ELR (cell line): ENCODE results near the gene SGCD.

Experiments used
- DNase-seq: peaks from one replicate; pipeline ENCODE4 v3.0.0-alpha.2; 2015; ENCODE audit warnings: low read depth

Gene SGCD

GRCh38 chr5:156401804-156402203, 74.8 kb downstream of the SGCD start:
- no peak for DNase-seq

GRCh38 chr5:156402387-156402921, 75.5 kb downstream of the SGCD start:
- DNase-seq = no peak

- DNase-seq = no peak
Measured at GRCh38 chr5:156405988-156406387, 79.0 kb downstream of the SGCD start.

DNA sequence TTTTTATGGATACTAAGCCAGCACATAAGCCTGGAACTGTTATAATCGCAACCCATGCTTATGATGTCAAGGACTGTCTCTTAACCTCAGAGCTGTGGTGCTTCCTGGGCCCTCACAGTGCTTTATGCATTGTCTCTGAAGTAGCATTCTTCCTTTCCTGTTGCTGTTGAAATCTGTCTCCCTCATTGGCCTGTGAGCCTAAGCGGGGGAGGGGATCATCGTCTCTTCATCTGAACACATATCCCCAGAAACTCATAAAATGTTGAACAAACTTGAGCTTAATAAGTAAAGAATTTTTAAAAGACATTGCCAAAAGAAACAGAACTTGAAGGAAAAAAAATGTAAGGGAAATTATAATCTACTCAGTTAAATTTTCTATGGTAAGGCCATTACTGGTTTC, 80.3 kb downstream of the SGCD start:
- no peak for DNase-seq

DNA sequence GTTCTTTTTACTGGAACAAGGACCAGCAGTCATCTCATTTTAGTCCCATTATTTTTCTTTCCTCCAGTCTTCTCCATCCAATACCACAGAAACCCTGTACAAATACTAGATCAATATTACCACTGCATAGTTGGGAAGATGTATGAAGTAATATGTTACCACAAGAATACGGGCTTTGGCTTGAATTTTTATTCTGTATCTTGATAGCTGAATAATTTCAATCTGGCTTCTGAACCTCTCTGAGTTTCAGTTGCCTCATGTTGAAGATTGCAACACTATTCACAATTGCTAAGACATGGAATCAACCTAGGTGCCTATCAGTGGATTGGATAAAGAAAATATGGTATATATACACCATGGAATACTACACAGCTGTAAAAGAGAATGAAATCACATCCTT, 82.9 kb downstream of the SGCD start:
- DNase-seq = no peak

DNA sequence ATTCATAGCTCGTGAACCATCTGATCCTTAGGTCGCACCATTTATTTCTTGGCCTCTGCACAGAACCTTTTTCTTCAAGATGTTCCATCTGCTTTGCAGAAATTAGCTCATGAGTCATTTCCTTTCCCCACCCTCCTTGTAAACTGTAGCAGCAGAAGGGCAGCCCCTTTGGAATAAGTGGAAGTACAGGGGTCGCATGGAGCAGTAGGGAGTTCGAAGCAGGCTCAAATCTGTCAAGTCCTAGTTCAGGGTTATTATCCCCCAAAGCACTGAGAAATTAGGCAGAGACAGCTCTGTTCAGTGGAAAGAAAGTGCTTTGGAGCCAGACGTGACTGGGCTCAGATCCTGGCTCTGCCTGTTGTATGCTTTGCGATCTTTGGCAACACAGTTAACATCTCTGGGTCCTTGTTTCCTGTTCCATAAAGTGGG, 84.2 kb downstream of the SGCD start:
- DNase-seq = no peak

GRCh38 chr5:156411957-156412356, 85.0 kb downstream of the SGCD start:
- DNase-seq = no peak

GRCh38 chr5:156414391-156414790, 87.4 kb downstream of the SGCD start:
- no peak for DNase-seq

DNA sequence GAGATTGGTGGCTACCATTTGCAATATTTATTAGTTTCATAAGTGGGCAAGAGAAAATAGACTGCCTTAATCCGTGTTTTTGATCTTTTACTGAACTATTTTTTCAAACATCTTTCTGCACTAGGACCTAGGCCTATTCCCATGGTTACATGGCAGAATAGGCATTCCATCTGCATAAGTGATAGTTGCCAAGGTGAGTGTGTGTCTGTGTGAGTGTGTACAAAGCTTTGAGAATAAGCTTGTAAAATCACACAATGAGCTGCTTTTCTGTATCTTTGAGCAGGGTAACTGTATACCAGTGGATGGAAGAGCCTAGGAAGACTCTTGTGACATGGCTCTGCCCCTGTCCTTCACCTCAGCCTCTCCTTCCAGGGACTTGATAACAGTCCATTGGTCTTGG, 92.7 kb downstream of the SGCD start:
- no peak for DNase-seq

- no peak for DNase-seq
Measured at GRCh38 chr5:156420665-156421064, 93.7 kb downstream of the SGCD start.

DNA sequence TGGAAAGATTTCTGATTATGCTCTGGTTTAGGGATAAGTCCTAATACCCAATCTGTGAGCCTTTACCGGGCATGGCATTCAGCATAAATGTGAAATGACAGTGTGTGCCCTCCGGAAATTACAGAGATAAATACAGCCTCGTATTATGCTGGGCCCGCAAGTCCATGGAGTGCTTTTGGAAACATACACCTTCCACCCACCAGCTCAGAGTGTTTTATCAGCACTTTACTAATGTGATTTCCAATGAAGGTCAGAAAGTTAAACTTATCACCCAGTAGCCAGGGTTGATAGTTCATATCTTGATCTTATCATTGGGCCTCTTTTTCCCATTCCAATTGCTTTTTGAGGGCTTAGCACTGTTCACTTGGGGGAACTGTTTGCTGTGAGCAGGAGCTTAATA, 94.8 kb downstream of the SGCD start:
- DNase-seq = no peak

- no peak for DNase-seq
Measured at GRCh38 chr5:156423597-156423996, 96.6 kb downstream of the SGCD start.

- DNase-seq = no peak
Measured at GRCh38 chr5:156427315-156427714, 100.4 kb downstream of the SGCD start.

GRCh38 chr5:156431956-156432829, 105.2 kb downstream of the SGCD start:
- DNase-seq = no peak

GRCh38 chr5:156432830-156433105, 105.8 kb downstream of the SGCD start:
- DNase-seq = no peak

GRCh38 chr5:156434471-156434870, 107.5 kb downstream of the SGCD start:
- DNase-seq = no peak

DNA sequence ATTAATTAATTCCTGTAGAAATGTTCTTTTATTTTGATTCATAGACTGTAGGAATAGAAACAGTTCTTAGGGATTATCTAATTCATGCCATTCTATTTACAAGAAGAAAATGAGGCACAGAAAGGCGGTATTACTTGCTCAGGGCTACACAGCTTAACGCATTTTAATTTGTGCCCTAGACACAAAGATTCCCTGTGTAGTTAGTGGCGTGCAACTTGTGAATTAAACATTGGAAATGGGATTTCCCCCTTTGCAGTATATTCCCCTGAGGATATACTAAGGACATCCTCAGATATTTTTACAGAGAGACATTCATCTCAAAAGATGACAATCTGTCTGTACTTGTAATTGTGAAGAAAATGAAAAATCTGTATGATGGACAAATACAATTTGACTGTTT, 108.1 kb downstream of the SGCD start:
- no peak for DNase-seq

DNA sequence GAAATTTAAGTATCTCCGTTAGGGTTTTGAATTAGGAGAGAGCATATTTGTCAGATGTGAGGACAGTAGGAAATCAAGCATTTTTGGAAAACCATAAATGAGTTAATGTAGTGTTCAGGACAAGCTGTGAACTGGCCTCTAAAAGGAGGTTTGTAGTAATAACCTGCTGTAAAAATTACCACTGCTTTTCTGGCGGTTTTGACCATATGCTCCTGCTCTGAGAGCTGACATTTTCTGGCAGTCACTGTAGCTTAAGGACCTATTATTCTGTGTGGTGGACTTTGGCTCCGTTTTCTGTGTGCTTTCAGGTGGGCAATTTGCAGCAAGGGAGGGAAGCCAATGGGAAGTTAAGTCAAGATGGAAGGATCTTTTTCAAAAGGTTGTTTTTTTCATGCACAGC, 111.1 kb downstream of the SGCD start:
- no peak for DNase-seq

- no peak for DNase-seq
Measured at GRCh38 chr5:156444753-156445291, 117.9 kb downstream of the SGCD start.

DNA sequence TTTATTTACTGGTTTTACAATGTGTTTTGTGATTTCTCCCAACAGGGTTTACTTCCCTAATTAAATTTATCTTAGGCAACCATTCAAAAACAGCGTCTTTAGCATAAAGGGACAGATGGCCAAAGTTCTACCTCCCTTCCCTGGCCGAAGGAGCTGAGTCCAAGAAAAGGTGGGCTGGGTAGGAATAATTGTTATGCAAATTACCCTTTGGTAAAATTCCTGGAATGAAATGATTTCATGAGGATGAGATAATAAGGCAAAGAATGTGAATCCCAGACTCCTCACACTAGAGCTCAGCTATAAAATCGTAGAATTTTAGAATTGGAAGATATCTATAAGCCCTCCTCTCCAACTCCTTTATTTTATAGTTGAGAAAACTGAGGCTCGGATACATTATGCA, 119.6 kb downstream of the SGCD start:
- no peak for DNase-seq

GRCh38 chr5:156450778-156451177, 123.8 kb downstream of the SGCD start:
- DNase-seq = no peak

DNA sequence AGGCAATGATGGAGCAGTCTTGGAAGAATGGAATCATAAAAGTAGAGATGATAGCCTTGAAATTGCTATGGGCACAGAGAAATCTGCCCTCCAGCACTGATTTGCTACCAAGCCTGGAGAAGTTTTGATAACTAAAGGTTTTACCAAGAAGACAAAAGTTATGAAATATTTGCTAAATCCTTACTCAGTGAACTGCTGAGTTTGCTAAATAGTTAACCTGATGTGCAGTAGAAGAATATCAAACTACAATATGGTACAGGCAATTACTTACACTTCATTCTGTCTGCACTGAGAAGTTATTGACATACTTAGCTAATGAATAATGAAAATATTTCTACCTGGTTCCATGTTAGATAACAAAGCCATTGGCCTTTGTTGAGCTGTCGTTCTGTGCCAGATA, 124.5 kb downstream of the SGCD start:
- no peak for DNase-seq

- no peak for DNase-seq
Measured at GRCh38 chr5:156456857-156457256, 129.9 kb downstream of the SGCD start.
